ENCODE data around the gene PROK1.

DNA sequence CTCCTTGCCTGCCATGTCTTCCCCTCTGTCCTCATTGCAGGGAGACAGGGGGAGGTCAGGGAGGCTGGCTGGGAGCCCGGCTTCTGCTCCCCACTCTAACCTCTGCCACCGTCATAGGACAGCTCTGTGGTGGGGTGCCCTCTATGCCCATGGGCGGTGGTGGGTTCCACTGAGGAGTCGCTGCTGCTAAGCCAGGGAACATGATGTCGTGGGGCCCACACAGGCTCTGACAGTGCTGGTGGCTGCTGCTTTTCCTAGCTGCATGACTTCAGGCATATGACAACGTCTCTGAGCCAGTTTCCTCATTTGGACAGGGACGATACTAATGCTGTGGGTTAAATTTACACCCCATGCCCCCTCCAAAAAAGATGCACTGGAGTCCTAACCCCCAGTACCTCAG lies 53.3 kb downstream of the PROK1 start:
- TF ChIP-seq RAD21 (conservative IDR thresholded peaks at IDR 0.05 in 1 of 2, IDR thresholded peaks at IDR 0.05 in 1 of 2) (no peak), POLR2A (IDR thresholded peaks at IDR 0.05; ENCODE audit: low read length) (no peak), EP300 (IDR thresholded peaks at IDR 0.05) (no peak)
